ENCODE results near the gene ERRFI1.

ERRFI1 gene

DNA sequence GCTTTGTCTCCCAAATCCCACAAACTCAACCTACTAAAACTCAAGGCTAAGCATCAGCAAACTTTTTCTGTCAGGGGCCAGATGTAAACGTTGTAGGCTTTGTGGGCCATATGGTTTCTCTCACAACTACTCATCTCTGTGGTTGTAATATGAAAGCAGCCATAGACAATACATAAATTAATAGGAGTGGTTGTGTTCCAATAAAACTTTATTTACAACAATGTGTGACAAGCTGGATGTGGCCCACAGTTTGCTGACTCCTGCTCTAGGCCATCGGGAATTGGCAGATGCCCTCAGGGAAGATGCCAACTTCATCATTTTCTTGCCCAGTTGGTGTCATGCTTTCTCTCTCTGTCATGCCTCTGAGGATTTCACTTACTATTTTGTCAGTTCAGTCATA lies 17.5 kb upstream of the ERRFI1 start:
- H3K27ac ChIP-seq = no peak overlapping the region
- no peaks in the 10 kb centered on the region for H3K36me3 ChIP-seq (ENCODE audit: control insufficient read depth, insufficient read depth, low read length)
- no peak overlapping the region for H3K4me2 ChIP-seq (ENCODE audit: low read length)
- TF ChIP-seq, protein P1, sequence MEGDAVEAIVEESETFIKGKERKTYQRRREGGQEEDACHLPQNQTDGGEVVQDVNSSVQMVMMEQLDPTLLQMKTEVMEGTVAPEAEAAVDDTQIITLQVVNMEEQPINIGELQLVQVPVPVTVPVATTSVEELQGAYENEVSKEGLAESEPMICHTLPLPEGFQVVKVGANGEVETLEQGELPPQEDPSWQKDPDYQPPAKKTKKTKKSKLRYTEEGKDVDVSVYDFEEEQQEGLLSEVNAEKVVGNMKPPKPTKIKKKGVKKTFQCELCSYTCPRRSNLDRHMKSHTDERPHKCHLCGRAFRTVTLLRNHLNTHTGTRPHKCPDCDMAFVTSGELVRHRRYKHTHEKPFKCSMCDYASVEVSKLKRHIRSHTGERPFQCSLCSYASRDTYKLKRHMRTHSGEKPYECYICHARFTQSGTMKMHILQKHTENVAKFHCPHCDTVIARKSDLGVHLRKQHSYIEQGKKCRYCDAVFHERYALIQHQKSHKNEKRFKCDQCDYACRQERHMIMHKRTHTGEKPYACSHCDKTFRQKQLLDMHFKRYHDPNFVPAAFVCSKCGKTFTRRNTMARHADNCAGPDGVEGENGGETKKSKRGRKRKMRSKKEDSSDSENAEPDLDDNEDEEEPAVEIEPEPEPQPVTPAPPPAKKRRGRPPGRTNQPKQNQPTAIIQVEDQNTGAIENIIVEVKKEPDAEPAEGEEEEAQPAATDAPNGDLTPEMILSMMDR (IDR thresholded peaks at IDR 0.05) = no peak
- H3K4me3 ChIP-seq (ENCODE audit: low read depth, low read length) = no peak overlapping the region
- H3K79me2 ChIP-seq = no peaks in the 10 kb centered on the region
- no peak overlapping the region for H3K9ac ChIP-seq
- no peaks in the 10 kb centered on the region for H3K27me3 ChIP-seq (ENCODE audit: control insufficient read depth, insufficient read depth, low read length)
- no peaks in the 10 kb centered on the region for H3K9me3 ChIP-seq (ENCODE audit: control insufficient read depth, low read length)
- H3K4me1 ChIP-seq = no peaks in the 10 kb centered on the region
- no peak overlapping the region for H2AFZ ChIP-seq

DNA sequence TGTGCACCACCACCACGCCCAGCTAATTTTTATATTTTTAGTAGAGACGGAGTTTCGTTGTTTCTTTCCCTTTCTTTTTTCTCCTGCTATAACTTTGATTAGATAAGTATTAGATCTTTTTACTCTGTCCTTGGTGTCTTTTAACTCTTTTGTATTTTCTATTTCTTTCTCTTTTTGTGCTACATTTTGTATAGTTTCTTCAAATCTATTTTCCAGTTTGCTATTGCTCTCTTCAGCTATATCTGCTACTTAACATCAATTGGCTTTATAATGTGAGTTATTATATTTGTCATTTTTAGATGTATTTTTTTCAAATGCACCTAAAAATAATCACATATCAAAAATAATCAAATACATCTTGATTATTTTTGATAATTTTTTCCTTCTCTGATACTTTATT lies 16.0 kb upstream of the ERRFI1 start:
- Histone ChIP-seq H3K36me3 (ENCODE audit: control insufficient read depth, insufficient read depth, low read length) (no peaks in the 10 kb centered on the region), H2AFZ (no peak overlapping the region)
- TF ChIP-seq, protein P1 (IDR thresholded peaks at IDR 0.05) = no peak

DNA sequence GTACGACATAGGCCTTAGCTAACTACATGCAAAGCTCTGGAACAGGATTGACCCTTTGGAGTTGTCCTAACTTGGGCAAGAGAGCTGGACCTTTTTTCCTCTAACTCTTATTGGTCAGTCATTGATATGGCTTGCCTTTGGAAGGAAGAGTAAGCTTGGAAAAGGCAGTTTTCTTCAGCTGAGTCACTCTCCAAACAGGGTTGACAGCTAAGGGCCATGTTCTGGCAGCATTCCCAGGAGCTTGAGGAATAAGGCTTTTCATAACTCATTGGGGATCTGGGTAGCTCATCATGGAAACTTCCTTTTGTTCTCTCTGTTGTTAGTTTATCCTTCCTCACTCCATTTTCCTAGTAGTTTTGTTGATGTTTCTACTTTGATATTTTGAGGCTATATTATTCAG lies 14.5 kb upstream of the ERRFI1 start:
- peak overlapping the region; percentile 41 for H2AFZ ChIP-seq
- H3K4me1 ChIP-seq = no peaks in the 10 kb centered on the region
- peak overlapping the region; percentile 54 for H3K27ac ChIP-seq
- no peaks in the 10 kb centered on the region for H3K27me3 ChIP-seq (ENCODE audit: control insufficient read depth, insufficient read depth, low read length)
- no peak overlapping the region for H3K9ac ChIP-seq
- TF ChIP-seq, protein P1 (IDR thresholded peaks at IDR 0.05) = no peak
- H3K4me3 ChIP-seq (ENCODE audit: low read depth, low read length) = no peak overlapping the region
- no peaks in the 10 kb centered on the region for H3K79me2 ChIP-seq
- H3K36me3 ChIP-seq (ENCODE audit: control insufficient read depth, insufficient read depth, low read length) = no peaks in the 10 kb centered on the region
- H3K4me2 ChIP-seq (ENCODE audit: low read length) = no peak overlapping the region
- no peaks in the 10 kb centered on the region for H3K9me3 ChIP-seq (ENCODE audit: control insufficient read depth, low read length)

More for the DNA sequence above, 16.0 kb upstream of the ERRFI1 start:
- H3K27ac ChIP-seq = no peak overlapping the region
- no peak overlapping the region for H3K4me3 ChIP-seq (ENCODE audit: low read depth, low read length)
- no peaks in the 10 kb centered on the region for H3K4me1 ChIP-seq
- no peak overlapping the region for H3K9ac ChIP-seq
- no peak overlapping the region for H3K4me2 ChIP-seq (ENCODE audit: low read length)
- H3K27me3 ChIP-seq (ENCODE audit: control insufficient read depth, insufficient read depth, low read length) = no peaks in the 10 kb centered on the region
- no peaks in the 10 kb centered on the region for H3K79me2 ChIP-seq
- H3K9me3 ChIP-seq (ENCODE audit: control insufficient read depth, low read length) = no peaks in the 10 kb centered on the region

DNA sequence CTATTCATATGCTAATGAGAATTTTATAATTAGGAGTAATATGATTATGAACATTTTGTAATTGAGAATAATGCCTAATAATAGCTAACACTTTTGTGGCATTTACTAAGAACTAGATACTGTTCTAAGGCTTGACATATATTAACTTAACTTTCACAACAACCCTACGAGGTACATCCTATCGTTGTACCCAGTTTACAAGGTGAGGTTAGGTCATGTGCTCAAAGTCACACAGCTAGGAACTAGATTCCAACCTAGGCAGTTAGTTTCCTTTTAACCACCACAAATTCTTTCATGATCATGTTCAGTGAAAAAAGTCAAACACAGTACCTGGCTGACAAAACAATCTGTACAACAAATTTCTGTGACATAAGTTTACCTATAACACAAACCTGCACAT lies 13.0 kb upstream of the ERRFI1 start:
- no peaks in the 10 kb centered on the region for H3K9me3 ChIP-seq (ENCODE audit: control insufficient read depth, low read length)
- no peaks in the 10 kb centered on the region for H3K36me3 ChIP-seq (ENCODE audit: control insufficient read depth, insufficient read depth, low read length)
- H3K27ac ChIP-seq = no peak overlapping the region
- H3K79me2 ChIP-seq = no peaks in the 10 kb centered on the region
- no peak overlapping the region for H3K9ac ChIP-seq
- H3K4me3 ChIP-seq (ENCODE audit: low read depth, low read length) = no peak overlapping the region
- TF ChIP-seq, protein P1 (IDR thresholded peaks at IDR 0.05) = no peak
- no peak overlapping the region for H2AFZ ChIP-seq
- H3K27me3 ChIP-seq (ENCODE audit: control insufficient read depth, insufficient read depth, low read length) = no peaks in the 10 kb centered on the region
- no peak overlapping the region for H3K4me2 ChIP-seq (ENCODE audit: low read length)
- no peaks in the 10 kb centered on the region for H3K4me1 ChIP-seq

DNA sequence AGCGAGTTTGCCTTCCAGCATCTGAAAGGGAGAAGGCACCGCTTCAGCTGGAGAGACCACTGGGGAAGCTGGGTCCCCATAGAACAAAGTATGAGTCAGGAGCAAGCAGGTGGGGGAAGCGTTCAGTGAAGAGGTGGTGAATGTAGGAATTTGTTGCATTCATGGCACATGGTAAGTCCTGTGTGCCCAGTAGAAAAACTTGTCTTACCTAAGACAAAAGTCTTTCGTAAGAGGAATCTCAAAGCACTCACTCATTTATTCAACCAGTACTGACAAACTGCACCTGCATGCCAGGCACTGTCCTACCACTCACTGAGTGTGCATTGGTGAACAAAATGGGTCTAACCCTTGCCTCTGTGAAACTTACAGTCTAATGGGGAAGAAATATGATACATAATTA lies 9.2 kb upstream of the ERRFI1 start:
- Histone ChIP-seq H3K9ac (no peak overlapping the region), H3K79me2 (no peaks in the 10 kb centered on the region), H3K27ac (no peak overlapping the region), H3K4me3 (ENCODE audit: low read depth, low read length) (no peak overlapping the region), H3K4me2 (ENCODE audit: low read length) (no peak overlapping the region), H3K4me1 (no peaks in the 10 kb centered on the region), H3K9me3 (ENCODE audit: control insufficient read depth, low read length) (no peaks in the 10 kb centered on the region), H3K36me3 (ENCODE audit: control insufficient read depth, insufficient read depth, low read length) (no peaks in the 10 kb centered on the region), H2AFZ (no peak overlapping the region), H3K27me3 (ENCODE audit: control insufficient read depth, insufficient read depth, low read length) (no peaks in the 10 kb centered on the region)
- TF ChIP-seq, protein P1 (IDR thresholded peaks at IDR 0.05) = no peak
